GM21515 (cell line): Measurements from ENCODE around the gene PRIM2.
"Not testable (repeated sequence)": the region's sequence is repeated elsewhere in the genome, so short reads cannot be mapped to it uniquely, and the experiment has no call there.

Experiments used
- ATAC-seq: cut with Tn5 transposase; IDR thresholded peaks from one replicate; pipeline ENCODE4 v1.9.1; 2021; ENCODE audit not compliant: unreplicated experiment

The PRIM2 gene

GRCh38 chr6:57577023-57577422, 259.6 kb downstream of the PRIM2 start:
- not testable (repeated sequence) for ATAC-seq

- ATAC-seq, result not testable (repeated sequence)
These were observed 262.1 kb downstream of the PRIM2 start for GRCh38 chr6:57579489-57579888.

- not testable (repeated sequence) for ATAC-seq
These were observed 264.2 kb downstream of the PRIM2 start for GRCh38 chr6:57581586-57581985.

- ATAC-seq, result not testable (repeated sequence)
These were observed 283.7 kb downstream of the PRIM2 start for GRCh38 chr6:57601105-57601504.

GRCh38 chr6:57605303-57605702, 287.9 kb downstream of the PRIM2 start:
- not testable (repeated sequence) for ATAC-seq

GRCh38 chr6:57606331-57606730, 288.9 kb downstream of the PRIM2 start:
- ATAC-seq, result not testable (repeated sequence)

- ATAC-seq, result not testable (repeated sequence)
These were observed 293.2 kb downstream of the PRIM2 start for GRCh38 chr6:57610612-57611011.

- ATAC-seq, result not testable (repeated sequence)
These were observed 301.5 kb downstream of the PRIM2 start for GRCh38 chr6:57618959-57619358.

GRCh38 chr6:57631773-57632172, 314.3 kb downstream of the PRIM2 start:
- ATAC-seq, result not testable (repeated sequence)

GRCh38 chr6:57658526-57658925, 341.1 kb downstream of the PRIM2 start:
- not testable (repeated sequence) for ATAC-seq

- not testable (repeated sequence) for ATAC-seq
These were observed 342.4 kb downstream of the PRIM2 start for GRCh38 chr6:57659794-57660193.

GRCh38 chr6:57660940-57661339, 343.5 kb downstream of the PRIM2 start:
- ATAC-seq, result not testable (repeated sequence)

GRCh38 chr6:57668108-57668507, 350.7 kb downstream of the PRIM2 start:
- ATAC-seq, result not testable (repeated sequence)

- not testable (repeated sequence) for ATAC-seq
These were observed 353.8 kb downstream of the PRIM2 start for GRCh38 chr6:57671237-57671636.

- ATAC-seq, result not testable (repeated sequence)
These were observed 354.7 kb downstream of the PRIM2 start for GRCh38 chr6:57671937-57672627.

GRCh38 chr6:57673281-57673680, 355.9 kb downstream of the PRIM2 start:
- not testable (repeated sequence) for ATAC-seq

- not testable (repeated sequence) for ATAC-seq
These were observed 358.0 kb downstream of the PRIM2 start for GRCh38 chr6:57675386-57675785.

- not testable (repeated sequence) for ATAC-seq
These were observed 379.0 kb downstream of the PRIM2 start for GRCh38 chr6:57696382-57696781.
